Retina (tissue), 1 donor: ENCODE measurements around the gene AFF4.
"Not testable (repeated sequence)": the region's sequence is repeated elsewhere in the genome, so short reads cannot be mapped to it uniquely, and the experiment has no call there.

Source experiments
- DNase-seq: peaks from one replicate; pipeline ENCODE4 v3.0.0-alpha.2; 2016

Gene AFF4

DNA sequence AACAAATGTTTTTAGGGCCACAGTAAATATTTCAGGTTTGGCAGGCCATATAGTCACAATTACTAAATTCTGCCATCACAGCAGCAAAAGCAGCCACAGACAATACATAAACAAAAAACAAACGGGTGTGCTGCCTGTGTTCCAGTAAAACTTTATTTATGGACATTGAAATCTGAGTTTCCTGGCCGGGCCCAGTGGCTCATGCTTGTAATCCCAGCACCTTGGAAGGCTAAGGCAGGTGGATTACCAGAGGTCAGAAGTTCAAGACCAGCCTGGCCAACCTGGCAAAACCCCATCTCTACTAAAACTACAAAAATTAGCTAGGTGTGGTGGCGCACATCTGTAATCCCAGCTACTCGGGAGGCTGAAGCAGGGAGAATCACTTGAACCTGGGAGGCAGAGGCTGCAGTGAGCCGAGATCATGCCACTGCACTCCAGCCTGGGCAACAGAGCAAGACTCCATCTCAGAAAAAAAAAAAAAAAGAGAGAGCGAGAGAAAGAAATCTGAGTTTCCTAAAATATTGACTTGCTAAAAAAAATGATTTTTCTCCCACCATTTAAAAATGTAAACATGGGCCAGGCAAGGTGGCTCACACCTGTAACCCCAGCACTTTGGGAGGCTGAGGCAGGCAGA is 7.2 kb downstream of the AFF4 start:
- DNase-seq: not testable (repeated sequence)

DNA sequence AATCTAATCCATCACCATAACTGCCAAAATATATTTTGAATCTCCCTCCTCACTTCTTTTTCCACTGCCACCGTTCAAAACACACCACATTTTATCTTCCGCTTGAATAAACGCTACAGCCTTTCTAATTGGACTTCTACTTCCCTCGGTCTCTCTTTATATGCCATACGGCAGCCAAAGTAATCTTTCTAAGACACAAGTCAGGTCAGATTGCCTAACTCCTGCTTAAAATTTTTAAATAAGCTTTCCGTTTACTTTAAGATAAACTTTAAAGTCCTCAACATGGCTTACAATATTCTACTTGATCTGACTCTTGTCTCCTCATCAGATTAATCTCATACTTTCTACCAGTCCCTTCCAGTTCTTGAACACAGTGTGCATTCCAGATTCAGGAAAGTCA is 9.7 kb downstream of the AFF4 start:
- DNase-seq: no peak

DNA sequence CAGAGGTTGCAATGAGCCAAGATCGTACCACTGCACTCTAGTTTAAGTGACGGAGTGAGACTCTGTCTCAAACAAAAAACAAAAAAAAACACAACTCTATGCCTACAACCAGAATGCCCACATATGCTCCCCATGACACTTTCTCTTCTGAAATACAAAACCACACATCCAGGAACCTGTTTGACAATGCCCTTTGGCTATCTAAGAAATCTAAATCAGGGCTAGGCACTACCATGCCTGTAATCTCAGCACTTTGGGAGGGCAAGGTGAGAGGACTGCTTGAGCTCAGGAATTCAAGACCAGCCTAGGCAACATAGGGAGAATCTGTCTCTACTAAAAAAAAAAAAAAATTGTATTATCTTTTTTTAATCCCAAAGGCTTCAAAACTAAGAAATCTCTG is 10.6 kb downstream of the AFF4 start:
- DNase-seq: no peak

DNA sequence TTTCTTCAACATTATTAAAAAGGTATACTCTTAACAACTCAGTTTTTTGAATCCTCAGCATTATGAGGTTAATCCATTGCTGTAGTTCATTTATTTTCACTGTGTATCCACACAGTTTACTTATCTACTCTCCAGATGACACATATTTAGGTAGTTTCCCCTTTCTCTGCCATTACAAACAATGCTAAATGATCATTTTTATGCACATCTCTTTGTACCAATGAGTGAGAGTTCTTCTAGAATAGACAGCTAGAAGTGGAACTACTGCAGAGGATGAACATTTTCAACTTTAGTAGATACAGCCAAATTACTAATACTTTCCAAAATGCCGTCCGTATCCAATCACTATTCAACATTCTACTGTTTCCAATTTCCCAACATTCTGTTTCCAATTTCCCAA is 11.5 kb downstream of the AFF4 start:
- no peak for DNase-seq

DNA sequence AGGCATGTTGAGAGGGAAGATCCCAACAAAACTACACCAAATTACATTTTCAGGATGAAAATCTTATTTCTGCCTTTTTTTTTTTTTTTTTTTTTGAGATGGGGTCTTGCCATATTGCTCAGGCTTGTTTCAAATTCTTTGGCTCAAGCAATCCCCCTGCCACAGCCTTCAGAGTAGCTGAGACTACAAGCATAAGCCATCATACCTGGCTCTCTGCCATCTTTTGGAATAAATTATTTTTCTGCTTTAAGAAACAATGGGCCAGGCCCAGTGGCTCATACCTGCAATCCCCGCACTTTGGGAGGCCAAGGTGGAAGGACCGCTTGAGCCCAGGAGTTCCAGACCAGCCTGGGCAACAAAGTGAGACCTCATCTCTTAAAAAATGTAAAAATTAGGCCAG is 14.3 kb downstream of the AFF4 start:
- no peak for DNase-seq

DNA sequence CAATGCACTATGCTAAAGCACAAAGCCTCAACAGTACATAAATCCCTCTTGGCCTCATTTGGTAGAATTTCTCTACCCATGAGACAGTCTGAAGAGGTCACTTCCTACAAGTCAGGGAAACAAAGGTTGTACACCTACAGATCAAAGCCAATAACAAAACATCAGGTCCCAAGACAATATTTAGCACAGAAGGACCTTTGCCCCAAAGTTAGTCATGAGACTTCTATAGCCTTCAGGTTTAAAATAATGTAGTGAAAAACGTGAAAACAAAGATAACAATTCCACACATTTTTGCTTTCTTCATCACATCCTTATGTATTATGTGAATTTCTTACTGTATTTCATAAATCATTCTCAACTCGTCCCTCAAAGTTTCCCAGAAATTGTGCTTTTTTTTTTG is 15.8 kb downstream of the AFF4 start:
- no peak for DNase-seq

DNA sequence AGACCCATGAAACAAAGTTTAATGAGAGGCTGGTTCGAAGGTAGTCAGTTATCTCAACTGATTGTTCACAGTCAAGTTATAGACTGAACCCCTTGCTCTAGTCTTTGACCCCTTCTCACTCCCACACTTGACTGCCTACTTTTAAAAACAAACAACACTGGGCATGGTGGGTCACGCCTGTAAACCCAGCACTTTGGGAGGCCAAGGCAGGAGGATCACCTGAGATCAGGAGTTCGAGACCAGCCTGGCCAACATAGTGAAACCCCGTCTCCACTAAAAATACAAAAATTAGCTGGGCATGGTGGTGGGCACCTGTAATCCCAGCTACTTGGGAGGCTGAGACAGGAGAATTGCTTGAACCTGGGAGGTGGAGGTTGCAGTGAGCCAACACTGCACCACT is 18.1 kb downstream of the AFF4 start:
- DNase-seq: not testable (repeated sequence)

DNA sequence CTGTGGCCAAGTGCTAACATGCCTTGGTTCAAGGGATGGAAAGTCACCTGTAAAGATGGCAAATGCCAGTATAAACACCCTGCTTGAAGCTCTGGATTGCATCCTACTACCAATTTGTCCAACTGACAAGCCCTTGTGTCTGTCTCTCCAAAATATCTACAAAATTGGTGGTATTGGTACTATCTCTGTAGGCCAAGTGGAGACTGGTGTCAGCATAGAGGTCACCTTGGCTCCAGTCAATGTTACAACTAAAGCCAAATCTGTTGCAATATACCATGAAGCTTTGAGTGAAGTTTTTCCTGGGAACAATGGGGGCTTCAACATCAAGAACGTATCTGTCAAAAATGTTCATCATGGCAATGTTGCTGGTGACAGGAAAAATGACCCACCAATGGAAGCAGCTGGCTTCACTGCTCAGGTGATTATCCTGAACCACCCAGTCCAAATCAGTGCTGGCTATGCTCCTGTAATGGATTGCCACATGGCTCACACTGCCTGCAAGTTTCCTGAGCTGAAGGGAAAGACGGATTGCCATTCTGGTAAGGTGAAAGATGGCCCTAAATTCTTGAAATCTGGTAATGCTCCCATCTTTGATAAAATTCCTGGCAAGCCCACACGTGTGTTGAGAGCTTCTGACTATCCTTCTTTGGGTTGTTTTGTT is 19.9 kb downstream of the AFF4 start:
- DNase-seq: no peak

DNA sequence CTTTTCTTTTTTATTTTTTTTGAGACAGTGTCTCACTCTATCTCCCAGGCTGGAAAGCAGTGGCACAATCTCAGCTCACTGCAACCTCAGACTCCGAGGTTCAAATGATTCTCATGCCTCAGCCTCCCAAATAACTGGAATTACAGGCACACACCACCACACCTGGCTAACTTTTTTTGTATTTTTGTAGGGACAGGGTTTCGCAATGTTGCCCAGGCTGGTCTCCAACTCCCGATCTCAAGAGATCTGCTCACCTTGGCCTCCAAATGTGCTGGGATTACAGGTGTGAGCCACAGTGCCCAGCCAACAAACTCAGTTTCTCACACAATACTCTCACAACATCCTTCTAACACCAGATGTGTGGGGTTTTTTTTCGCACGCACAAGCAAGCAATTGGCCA is 22.1 kb downstream of the AFF4 start:
- no peak for DNase-seq

DNA sequence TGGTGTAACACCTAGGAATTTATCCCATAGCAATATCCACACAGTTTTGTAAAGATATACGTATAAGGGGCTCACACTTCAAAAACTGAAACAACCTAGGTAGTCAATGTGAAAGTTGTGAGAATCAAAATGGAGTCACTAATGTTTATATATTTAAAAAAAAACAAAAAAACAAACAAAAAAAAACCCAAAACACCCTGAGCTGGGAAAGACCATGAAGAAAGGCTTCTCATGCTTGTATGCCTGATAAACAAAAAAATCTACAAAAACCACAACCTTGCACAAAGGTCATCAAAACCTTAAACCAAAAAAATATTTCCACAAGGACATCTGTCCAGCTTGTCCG is 35.4 kb downstream of the AFF4 start:
- no peak for DNase-seq

DNA sequence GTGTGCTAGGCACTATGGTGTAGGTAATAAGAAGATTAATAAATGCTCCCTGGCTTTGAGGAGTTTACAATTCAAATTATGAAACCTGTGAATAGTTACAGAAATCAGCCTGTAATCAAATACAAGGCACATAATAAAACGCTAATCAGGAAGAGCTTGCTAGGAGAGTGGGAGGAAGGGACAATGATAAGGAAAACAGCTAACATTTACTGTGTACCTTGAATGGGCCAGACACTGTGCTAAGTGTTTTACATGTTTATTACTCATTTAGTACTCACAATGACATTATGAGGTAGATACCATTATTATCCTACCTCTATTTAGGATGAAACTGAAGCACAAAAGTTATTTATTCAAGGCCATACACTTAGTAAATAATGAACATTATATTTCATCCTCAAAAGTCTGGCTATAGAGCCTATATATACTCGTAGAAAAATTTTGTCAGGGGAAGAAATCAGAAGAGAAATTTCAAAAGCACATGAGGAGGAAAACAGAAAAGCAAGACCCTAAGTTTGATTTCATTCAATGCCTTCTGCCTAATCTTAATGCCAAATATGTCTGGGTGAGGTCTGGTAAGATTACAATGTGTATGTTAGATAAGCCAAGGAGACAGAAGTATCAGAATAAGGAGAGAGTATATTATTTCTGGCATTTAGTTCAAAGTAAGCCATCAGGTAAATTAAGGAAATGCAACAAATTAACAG is 35.9 kb downstream of the AFF4 start:
- no peak for DNase-seq

DNA sequence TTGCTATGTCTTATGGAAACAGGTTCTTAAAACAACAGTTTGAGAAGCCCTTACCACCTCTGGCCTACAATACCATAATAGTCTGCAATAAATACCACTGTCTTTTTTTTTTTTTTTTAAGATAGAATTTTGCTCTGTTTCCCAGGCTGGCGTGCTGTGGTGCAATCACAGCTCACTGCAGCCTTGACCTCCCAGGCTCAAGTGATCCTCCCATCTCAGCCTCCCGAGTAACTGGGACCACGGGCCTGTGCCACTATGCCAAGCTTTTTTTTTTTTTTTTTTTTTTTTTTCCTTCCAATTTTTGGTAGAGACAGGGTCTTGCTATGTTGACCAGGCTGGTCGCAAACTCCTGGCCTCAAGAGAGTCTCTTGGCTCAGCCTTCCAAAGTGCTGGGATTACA is 37.0 kb downstream of the AFF4 start:
- DNase-seq: no peak

DNA sequence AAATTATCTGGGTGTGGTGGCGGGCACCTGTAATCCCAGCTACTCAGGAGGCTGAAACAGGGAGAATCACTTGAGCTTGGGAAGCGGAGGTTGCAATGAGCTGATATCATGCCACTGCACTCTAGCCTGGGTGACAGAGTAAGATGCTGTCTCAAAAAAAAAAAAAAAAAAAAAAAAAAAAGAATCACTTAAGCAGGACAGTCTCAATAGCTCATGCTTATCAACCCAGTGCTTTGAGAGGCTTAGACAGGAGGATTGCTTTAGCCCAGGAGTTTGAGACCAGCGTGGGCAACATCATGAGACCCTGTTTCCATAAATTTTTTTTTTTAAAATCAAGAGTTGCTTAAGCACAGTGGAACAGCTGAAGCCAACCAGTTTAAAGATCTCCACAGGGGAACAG is 47.3 kb downstream of the AFF4 start:
- no peak for DNase-seq

DNA sequence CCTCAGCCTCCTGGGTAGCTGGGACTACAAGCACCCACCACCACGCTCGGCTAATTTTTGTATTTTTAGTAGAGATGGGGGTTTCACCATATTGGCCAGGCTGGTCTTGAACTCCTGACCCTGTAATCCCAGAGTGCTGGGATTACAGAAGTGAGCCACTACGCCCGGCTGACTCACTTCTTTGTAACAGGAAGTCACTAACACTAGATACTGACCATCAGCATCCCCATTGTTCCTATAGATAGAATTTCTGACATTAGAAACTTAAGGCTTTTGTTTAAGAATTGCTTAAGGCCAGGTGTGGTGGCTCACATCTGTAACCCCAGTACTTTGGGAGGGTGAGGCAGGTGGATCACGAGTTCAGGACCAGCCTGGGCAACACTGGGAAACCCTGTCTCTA is 47.8 kb downstream of the AFF4 start:
- DNase-seq: no peak

DNA sequence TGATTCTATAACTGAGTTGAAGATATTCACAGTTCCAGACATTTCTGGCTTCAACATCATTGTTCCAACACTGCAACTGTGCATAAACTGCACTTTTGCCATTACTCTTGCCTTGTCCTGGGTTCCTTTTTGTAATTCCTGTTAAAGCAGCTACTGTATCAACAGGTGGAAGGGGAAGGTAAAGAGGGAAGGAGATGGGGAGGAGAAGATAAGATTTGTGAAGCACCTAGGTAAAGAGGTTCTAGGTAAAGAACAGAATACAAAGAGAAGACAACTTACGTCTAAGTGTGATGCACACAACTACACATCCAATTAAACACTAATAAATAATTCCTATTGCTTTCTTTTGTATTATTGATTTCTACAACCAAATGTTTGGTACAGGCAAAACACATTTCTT is 53.7 kb downstream of the AFF4 start:
- DNase-seq: no peak

DNA sequence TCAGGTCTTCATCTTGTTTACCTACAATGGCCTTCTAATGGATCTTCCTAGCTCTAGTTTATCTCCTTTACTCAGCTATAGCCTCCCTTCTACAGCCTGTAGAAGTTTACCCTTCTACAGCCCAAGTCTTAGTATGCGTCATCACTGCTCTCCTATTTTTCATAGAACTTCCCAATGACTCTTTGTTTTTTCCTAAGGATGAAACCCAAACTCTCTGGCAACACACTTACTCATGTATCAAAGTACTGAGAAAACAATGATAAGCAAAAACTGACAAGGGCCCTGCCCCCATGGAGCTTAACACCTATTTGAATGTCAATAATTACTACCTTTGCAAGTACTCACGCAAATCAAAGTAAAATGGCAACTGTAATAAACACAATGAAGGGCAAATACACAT is 56.3 kb downstream of the AFF4 start:
- DNase-seq: no peak

DNA sequence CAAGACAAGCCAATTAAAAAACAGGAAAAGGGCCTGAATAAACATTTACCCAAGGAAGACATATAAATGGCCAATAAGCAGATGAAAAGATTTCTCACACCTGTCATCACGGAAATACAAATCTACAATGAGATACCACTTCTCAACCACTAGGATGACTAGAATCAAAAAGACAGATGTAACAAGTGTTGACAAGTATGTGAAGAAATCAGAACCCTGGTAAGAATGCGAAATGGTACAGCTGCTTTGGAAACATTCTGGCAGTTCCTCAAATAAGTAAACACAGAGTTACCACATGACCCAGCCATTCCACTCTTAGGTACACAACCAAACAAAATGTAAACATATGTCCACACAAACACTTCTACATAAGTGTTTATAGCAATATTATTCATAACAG is 57.5 kb downstream of the AFF4 start:
- DNase-seq: no peak

DNA sequence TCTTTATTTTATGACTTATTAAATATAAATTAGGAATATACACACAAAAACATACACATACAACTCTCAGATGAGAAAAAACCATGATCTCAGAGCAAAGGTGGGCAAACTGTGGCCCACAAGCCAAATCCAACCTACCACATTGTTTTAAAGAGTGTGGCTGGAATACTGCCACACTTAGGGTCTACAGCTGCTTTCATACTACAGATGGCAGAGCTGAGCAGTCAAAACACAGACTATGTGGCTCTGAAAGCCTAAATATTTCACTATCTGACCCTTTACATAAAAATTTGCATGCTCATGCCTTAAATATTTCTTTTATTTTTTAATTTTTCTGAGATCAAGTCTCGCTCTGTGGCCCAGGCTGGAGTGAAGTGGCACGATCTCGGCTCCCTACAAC is 61.7 kb downstream of the AFF4 start:
- DNase-seq: no peak

DNA sequence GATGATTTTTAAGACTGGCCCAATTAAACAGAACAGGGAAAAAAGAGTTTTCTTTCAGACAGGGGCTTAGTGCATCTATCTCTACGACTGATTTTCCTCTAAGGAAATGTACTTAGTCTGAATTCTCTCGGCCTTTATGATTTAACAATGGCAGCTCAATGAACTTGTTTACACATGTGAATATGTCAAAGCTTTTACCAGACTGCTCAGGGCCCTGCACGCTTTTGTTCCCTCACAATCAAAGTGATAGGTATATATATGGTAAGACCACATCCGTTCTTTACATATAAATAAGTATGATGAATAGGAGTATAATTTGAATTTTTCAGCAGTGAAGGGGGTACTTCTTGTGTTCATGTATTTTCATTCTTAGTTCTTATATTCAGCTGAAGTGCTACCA is 62.4 kb downstream of the AFF4 start:
- DNase-seq: no peak

DNA sequence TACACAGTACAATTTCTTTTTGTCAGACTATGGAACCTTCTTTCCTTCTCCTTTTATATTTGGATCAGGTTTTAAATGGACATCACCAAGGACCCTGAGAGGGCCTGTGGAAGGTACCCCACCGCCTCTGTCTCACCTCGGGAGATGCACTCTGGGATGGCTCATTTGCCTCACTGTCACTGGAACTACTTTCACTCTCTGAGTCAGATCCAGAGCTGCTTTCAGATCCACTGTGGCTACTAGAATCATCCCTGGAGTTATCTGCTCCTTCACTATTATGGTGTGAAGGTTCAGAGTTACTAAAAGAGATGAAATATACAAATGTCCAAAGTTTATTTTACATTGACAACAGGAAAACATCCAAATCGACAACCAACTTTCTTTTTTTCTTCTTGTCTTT is 65.3 kb downstream of the AFF4 start:
- no peak for DNase-seq

DNA sequence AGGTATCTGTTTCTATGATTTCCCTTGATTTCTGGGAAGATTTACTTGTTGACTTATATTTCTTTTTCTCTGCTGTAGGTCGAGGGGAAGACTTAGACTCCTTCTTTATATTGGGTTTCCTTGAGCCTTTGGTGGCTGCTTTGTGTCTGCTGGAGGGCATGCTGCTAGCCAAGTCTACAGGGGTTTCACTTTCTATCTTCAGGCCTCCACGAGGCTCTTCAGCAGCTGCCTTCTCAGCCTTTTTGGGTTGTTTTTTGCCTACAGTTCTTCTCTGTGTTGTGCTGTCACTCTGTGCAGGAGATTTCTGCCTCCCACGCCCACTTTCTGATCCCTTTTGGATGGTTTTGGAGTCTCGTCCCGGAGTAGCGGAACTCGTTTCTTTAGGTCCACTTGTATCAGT is 66.7 kb downstream of the AFF4 start:
- no peak for DNase-seq

DNA sequence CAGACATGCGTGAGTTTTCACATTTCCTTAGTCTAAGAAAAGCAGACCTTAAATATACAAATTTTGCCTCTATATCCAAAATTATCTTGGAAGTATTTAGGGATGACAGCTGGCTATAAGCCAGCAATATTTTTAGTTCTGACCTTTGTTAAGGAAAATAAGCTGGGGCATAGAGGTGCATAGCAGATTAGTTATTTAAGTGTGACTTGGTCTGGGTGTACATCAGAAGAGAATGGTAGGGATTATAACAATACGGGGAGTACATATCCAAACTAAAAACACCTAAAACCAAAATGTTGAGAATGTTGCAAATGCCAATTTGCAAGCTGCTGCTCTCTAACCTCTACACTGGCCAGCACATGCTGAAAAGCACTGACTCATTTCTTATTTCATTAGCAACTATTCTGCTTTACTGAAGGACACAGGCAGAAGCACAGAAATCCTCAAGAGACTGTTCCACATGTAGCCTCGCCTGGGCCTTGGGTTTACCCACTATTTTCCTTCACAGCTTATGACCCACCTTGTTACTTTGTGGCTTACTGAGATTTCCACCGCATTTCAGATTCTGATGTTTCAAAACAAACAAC is 67.6 kb downstream of the AFF4 start:
- DNase-seq: no peak

DNA sequence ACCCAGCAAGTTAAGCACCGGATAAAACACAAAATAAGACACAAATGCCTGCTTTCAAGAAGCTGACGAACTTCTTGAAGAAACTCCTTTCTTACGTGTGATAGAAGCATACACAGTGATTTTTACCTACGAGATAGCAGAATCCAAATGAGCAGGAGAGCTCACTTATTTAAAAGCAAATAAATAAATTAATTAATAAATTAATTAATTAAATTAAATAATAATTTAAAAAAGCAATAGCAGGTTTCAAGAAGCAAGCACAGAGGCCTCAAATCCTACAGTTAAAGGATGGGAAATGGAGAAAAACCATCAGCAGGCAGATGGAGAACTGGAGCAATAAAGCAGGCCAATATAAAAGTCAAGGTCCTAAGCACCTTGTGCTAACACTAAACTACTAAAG is 72.6 kb downstream of the AFF4 start:
- no peak for DNase-seq

DNA sequence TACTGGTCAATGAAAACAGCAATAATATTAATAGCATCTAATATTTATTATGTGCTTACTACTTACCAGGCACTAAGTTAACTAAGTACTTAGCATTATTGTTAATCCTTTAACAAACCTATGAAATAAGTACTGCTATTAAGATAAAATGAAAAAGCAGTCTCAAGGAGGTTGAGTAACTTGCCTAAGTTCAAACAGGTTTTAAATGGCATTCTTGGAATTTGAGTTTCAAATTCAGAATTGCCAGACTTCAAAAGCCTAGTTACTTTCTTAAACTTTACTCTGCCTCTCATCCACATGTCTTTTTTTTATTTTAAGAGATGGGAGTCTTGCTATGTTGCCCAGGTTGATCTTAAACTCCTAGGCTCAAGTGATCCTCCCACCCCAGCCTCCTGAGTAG is 73.9 kb downstream of the AFF4 start:
- DNase-seq: no peak
